CD4-positive, alpha-beta T cell (primary cell): ENCODE data around the gene UTP20. TPM values are rescaled to one million over a fixed set of nuclear protein-coding genes. Genes with fewer than 3 reads are reported as not detected.

Experiments
- ATAC-seq: fragments of 200-7000 bp; cut with Tn5 transposase; one replicate; pipeline ENCODE4 v1.10.0; 2022; ENCODE audit warnings: mild to moderate bottlenecking; ENCODE audit not compliant: poor library complexity
- CTCF ChIA-PET: fragments of 350-600 bp; sonication (Branson Sonifier 250); formaldehyde crosslinking; loops from one replicate; lab custom pipeline; 2021; ENCODE audit warnings: antibody characterized with exemption, inconsistent platforms; lab: Charles Lee
- POLR2A ChIA-PET: fragments of 350-600 bp; sonication (Branson Sonifier 250); formaldehyde crosslinking; loops from one replicate; lab custom pipeline; 2021; ENCODE audit warnings: antibody characterized with exemption, inconsistent platforms; lab: Charles Lee
- DNase-seq, 14 experiments: peaks; one replicate each; pipeline ENCODE4 v3.0.0-alpha.2; 2013 to 2020; ENCODE audit warnings: mixed read lengths in 2 of 14
- H3K27ac ChIP-seq, 2 donors: one replicate each; pipeline versions ENCODE4 v1.5.1 to v1.7.0; 2013; ENCODE audit warnings: low read length in 2 of 2, low read depth in 1 of 2, mild to moderate bottlenecking in 1 of 2
- H3K27me3 ChIP-seq, 2 experiments: 1 replicate in 1 of 2; 2 replicates in 1 of 2; pipeline versions ENCODE4 v1.6.1 to v1.7.0; 2013; ENCODE audit warnings: low read length in 2 of 2, control low read depth in 1 of 2, mild to moderate bottlenecking in 1 of 2, moderate library complexity in 1 of 2; ENCODE audit not compliant: insufficient read depth in 2 of 2, control insufficient read depth in 1 of 2
- H3K36me3 ChIP-seq: one replicate; pipeline ENCODE4 v1.6.1; 2013; ENCODE audit warnings: low read length, control low read depth; ENCODE audit not compliant: insufficient read depth
- H3K4me1 ChIP-seq: one replicate; pipeline ENCODE4 v1.6.1; 2013; ENCODE audit warnings: low read length, control low read depth; ENCODE audit not compliant: insufficient read depth
- H3K4me3 ChIP-seq: one replicate; pipeline ENCODE4 v1.5.1; 2013; ENCODE audit warnings: mild to moderate bottlenecking, low read length, moderate library complexity
- H3K9me3 ChIP-seq, 2 experiments: 1 replicate in 1 of 2; 2 replicates in 1 of 2; pipeline versions ENCODE4 v1.6.1 to v1.7.0; 2013; ENCODE audit warnings: low read length in 2 of 2, mild to moderate bottlenecking in 2 of 2, control low read depth in 1 of 2, moderate library complexity in 1 of 2; ENCODE audit not compliant: control insufficient read depth in 1 of 2, insufficient read depth in 1 of 2
- H3K27ac Mint-ChIP-seq: one replicate; pipeline ENCODE4 v1.8.0; 2020; ENCODE audit warnings: mixed read lengths
- H3K27me3 Mint-ChIP-seq: one replicate; pipeline ENCODE4 v1.8.0; 2021; ENCODE audit warnings: mixed read lengths
- H3K36me3 Mint-ChIP-seq: one replicate; pipeline ENCODE4 v1.8.0; 2021; ENCODE audit warnings: low read depth, mixed read lengths
- H3K4me1 Mint-ChIP-seq: one replicate; pipeline ENCODE4 v1.8.0; 2021; ENCODE audit warnings: low read depth, mixed read lengths
- H3K4me3 Mint-ChIP-seq: one replicate; pipeline ENCODE4 v1.8.0; 2020; ENCODE audit warnings: mild to moderate bottlenecking, mixed read lengths
- H3K9me3 Mint-ChIP-seq: one replicate; pipeline ENCODE4 v1.8.0; 2020; ENCODE audit warnings: mixed read lengths
- CTCF ChIP-seq: fragments of 200-600 bp; IDR thresholded peaks from one replicate; pipeline ENCODE4 v1.8.0; 2022; ENCODE audit warnings: antibody characterized with exemption, mild to moderate bottlenecking
- intact Hi-C, 2 experiments: fragments of 100-400 bp; cut with DNase I in 1 of 2; cut with micrococcal nuclease in 1 of 2; formaldehyde crosslinking; loops; one replicate each; pipeline versions ENCODE4 v1.15.1 to v1.9.0; 2023 to 2025; cut with DNase I, micrococcal nuclease
- total RNA-seq, 174 experiments: library from RNA in 2 of 174; stranded (reverse) in 2 of 174; gene quantifications; one replicate each; pipeline ENCODE4 v1.2.3 and lab custom pipeline; 2021 to 2026

Gene UTP20
- total RNA-seq, 2 experiments from 2014 or later: 9.1 to 9.6 TPM

- Mint-ChIP-seq H3K4me1 (no peaks in the 10 kb centered on the region), H3K27me3 (no peaks in the 10 kb centered on the region), H3K27ac (no peak overlapping the region), H3K4me3 (no peak overlapping the region), H3K9me3 (no peaks in the 10 kb centered on the region), H3K36me3 (peaks cover 90% of the 10 kb centered on the region)
- Histone ChIP-seq H3K9me3 (no peaks in the 10 kb centered on the region), H3K4me3 (no peak overlapping the region), H3K36me3 (peaks cover 68% of the 10 kb centered on the region), H3K27me3 (no peaks in the 10 kb centered on the region), H3K27ac (no peak overlapping the region), H3K4me1 (no peaks in the 10 kb centered on the region)
- POLR2A ChIA-PET: no interaction called here
- no peak for TF ChIP-seq CTCF
- ATAC-seq: no peak
- CTCF ChIA-PET: no interaction called here
- intact Hi-C loops: no loop called here
- DNase-seq: no peak
Measured at GRCh38 chr12:101343893-101344292, 64.0 kb downstream of the UTP20 start.

- peaks cover 91% of the 10 kb centered on the region for H3K36me3 Mint-ChIP-seq
- intact Hi-C loops: no loop called here
- DNase-seq: no peak
- H3K4me1 ChIP-seq: no peaks in the 10 kb centered on the region
- no peaks in the 10 kb centered on the region for H3K27me3 ChIP-seq
- H3K4me1 Mint-ChIP-seq: no peaks in the 10 kb centered on the region
- H3K27ac ChIP-seq: no peak overlapping the region
- H3K4me3 ChIP-seq: no peak overlapping the region
- H3K4me3 Mint-ChIP-seq: no peak overlapping the region
- no peaks in the 10 kb centered on the region for H3K9me3 ChIP-seq
- no peak for ATAC-seq
- H3K27me3 Mint-ChIP-seq: no peaks in the 10 kb centered on the region
- no peak for TF ChIP-seq CTCF
- ChIA-PET CTCF (no interaction called here), POLR2A (no interaction called here)
- no peaks in the 10 kb centered on the region for H3K9me3 Mint-ChIP-seq
- peaks cover 76% of the 10 kb centered on the region for H3K36me3 ChIP-seq
- H3K27ac Mint-ChIP-seq: no peak overlapping the region
Measured at GRCh38 chr12:101351682-101352081, 71.8 kb downstream of the UTP20 start.

- no peak for DNase-seq
- no peak overlapping the region for H3K4me3 ChIP-seq
- ChIA-PET CTCF (no interaction called here), POLR2A (no interaction called here)
- no peaks in the 10 kb centered on the region for H3K4me1 ChIP-seq
- no peak for TF ChIP-seq CTCF
- intact Hi-C loops: no loop called here
- ATAC-seq: no peak
- Mint-ChIP-seq H3K27ac (no peak overlapping the region), H3K27me3 (no peaks in the 10 kb centered on the region), H3K36me3 (peaks cover 94% of the 10 kb centered on the region), H3K9me3 (no peaks in the 10 kb centered on the region), H3K4me3 (no peak overlapping the region), H3K4me1 (no peaks in the 10 kb centered on the region)
- no peaks in the 10 kb centered on the region for H3K9me3 ChIP-seq
- H3K27me3 ChIP-seq: no peaks in the 10 kb centered on the region
- peaks cover 55% of the 10 kb centered on the region for H3K36me3 ChIP-seq
- no peak overlapping the region for H3K27ac ChIP-seq
Measured at GRCh38 chr12:101356794-101357193, 76.9 kb downstream of the UTP20 start.
